ENCODE results near the gene MICAL1.
A peak's percentile ranks its signal among the peaks of the same experiment; 100 is the strongest.

MICAL1 gene

GRCh38 chr6:109417646-109418045, 37.9 kb downstream of the MICAL1 start:
- no peak for TF ChIP-seq POLR2AphosphoS5 (IDR thresholded peaks at IDR 0.05; ENCODE audit: low read depth)
- no peak for TF ChIP-seq SPI1 (IDR thresholded peaks at IDR 0.05; ENCODE audit: borderline replicate concordance, low read depth)
- no peak for TF ChIP-seq REST (IDR thresholded peaks at IDR 0.05; ENCODE audit: insufficient replicate concordance, low read depth)
- no peak for TF ChIP-seq CTCF (IDR thresholded peaks at IDR 0.05; ENCODE audit: insufficient read depth, low read length)
- TF ChIP-seq GABPA (IDR thresholded peaks at IDR 0.05; ENCODE audit: low read depth) = no peak
- Histone ChIP-seq H3K4me3 (replicated peaks; ENCODE audit: insufficient read depth, low read length) (no peak overlapping the region), H3K27ac (replicated peaks) (no peak overlapping the region), H3K27me3 (ENCODE audit: insufficient read depth, poor library complexity, severe bottlenecking) (no peaks in the 10 kb centered on the region)
- DNase-seq (ENCODE audit: low read depth in 1 of 2, low spot score in 1 of 2) = no peak

GRCh38 chr6:109411034-109411433, 44.5 kb downstream of the MICAL1 start:
- no peak overlapping the region for H3K4me3 ChIP-seq (replicated peaks; ENCODE audit: insufficient read depth, low read length)
- no peak overlapping the region for H3K27ac ChIP-seq (replicated peaks)
- no peak for DNase-seq (ENCODE audit: low read depth in 1 of 2, low spot score in 1 of 2)
- peaks cover 2% of the 10 kb centered on the region for H3K27me3 ChIP-seq (ENCODE audit: insufficient read depth, poor library complexity, severe bottlenecking)
- no peak for TF ChIP-seq POLR2AphosphoS5 (IDR thresholded peaks at IDR 0.05; ENCODE audit: low read depth)

- DNase-seq (ENCODE audit: low read depth in 1 of 2, low spot score in 1 of 2) = peak in 1 of 2 experiments; percentile 33
- no peak for TF ChIP-seq REST (IDR thresholded peaks at IDR 0.05; ENCODE audit: insufficient replicate concordance, low read depth)
- no peak for TF ChIP-seq CTCF (IDR thresholded peaks at IDR 0.05; ENCODE audit: insufficient read depth, low read length)
- TF ChIP-seq SPI1 (IDR thresholded peaks at IDR 0.05; ENCODE audit: borderline replicate concordance, low read depth) = no peak
- TF ChIP-seq POLR2AphosphoS5 (IDR thresholded peaks at IDR 0.05; ENCODE audit: low read depth) = no peak
- no peak for TF ChIP-seq GABPA (IDR thresholded peaks at IDR 0.05; ENCODE audit: low read depth)
- Histone ChIP-seq H3K4me3 (replicated peaks; ENCODE audit: insufficient read depth, low read length) (no peak overlapping the region), H3K27ac (replicated peaks) (no peak overlapping the region), H3K27me3 (ENCODE audit: insufficient read depth, poor library complexity, severe bottlenecking) (no peaks in the 10 kb centered on the region)
Observed at GRCh38 chr6:109406196-109406595, 49.4 kb downstream of the MICAL1 start.

DNA sequence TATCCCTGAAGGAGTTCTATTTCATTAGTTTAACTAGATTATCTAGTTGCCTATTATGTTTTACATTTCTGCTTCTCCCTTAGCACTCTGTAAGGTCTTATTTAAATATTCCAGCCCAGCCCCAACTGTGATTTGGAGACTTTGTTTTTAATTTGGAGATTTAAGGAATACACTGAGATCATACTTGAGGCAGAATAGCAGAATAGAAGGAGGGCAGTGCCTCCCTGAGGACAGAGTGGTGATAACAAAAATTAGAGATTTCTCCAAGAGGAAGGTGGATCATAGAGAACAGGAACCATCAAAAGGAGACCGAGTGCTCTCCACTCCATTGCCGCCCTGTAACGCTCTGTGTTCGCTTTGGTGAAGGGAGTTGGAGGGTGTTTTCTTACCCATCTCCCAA, 58.6 kb downstream of the MICAL1 start:
- Histone ChIP-seq H3K27ac (replicated peaks) (no peak overlapping the region), H3K4me3 (replicated peaks; ENCODE audit: insufficient read depth, low read length) (no peak overlapping the region), H3K27me3 (ENCODE audit: insufficient read depth, poor library complexity, severe bottlenecking) (no peaks in the 10 kb centered on the region)
- no peak for TF ChIP-seq POLR2AphosphoS5 (IDR thresholded peaks at IDR 0.05; ENCODE audit: low read depth)
- TF ChIP-seq GABPA (IDR thresholded peaks at IDR 0.05; ENCODE audit: low read depth) = no peak
- TF ChIP-seq SPI1 (IDR thresholded peaks at IDR 0.05; ENCODE audit: borderline replicate concordance, low read depth) = no peak
- TF ChIP-seq CTCF (IDR thresholded peaks at IDR 0.05; ENCODE audit: insufficient read depth, low read length) = no peak
- TF ChIP-seq REST (IDR thresholded peaks at IDR 0.05; ENCODE audit: insufficient replicate concordance, low read depth) = no peak
- DNase-seq (ENCODE audit: low read depth in 1 of 2, low spot score in 1 of 2) = peak in 1 of 2 experiments; percentile 16
